ENCODE measurements around the gene DACH1.

DNA sequence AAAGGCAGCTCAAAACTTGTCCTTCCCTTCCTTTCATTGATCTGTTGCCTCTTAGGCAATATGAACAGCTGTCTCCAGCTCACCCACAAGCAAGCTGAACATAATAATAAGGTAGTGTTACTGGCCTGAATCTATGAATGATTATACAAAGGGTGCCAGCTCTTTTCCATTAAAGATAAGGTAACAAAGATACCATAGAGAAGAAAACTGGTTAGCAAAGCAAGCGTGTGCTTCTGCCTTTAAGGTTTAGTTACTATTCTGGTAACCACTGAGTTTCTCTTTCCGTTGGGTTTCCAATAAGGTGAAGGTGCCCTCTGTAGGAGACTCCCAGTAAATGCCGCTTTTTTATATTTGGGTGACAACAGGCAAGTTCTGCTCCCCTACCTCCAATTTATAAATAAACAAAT is 12.1 kb upstream of the DACH1 start:
- TF ChIP-seq POLR2A (IDR thresholded peaks at IDR 0.05; ENCODE audit: low read depth, low read length) (no peak), TAF1 (IDR thresholded peaks at IDR 0.05; ENCODE audit: borderline replicate concordance, low read depth, low read length) (no peak)
